ENCODE measurements around the gene CEP112. TPM values are rescaled to one million over a fixed set of nuclear protein-coding genes. Genes with fewer than 3 reads are reported as not detected.

Gene CEP112
- total and polyA plus RNA-seq, 2 of the 8 experiments (the other 6 are each of a cell fraction or from before 2014, with no cell fraction given), result 0.62 to 3.1 TPM

- TF ChIP-seq BCL11A (IDR thresholded peaks at IDR 0.05; ENCODE audit: low read depth in 2 of 2, low read length in 2 of 2), result no peak
Measured at GRCh38 chr17:65655706-65656105, 536.2 kb downstream of the CEP112 start (continued).

All from H1 (cell line).